Mesendoderm (in vitro differentiated cells): ENCODE data around the gene SLC7A9. TPM values are rescaled to one million over a fixed set of nuclear protein-coding genes. Genes with fewer than 3 reads are reported as not detected.

Experiments
- small RNA-seq: library from polyadenylated mRNA; stranded (forward); fragments of <200 nt; extraction: miRNeasy Mini kit (QIAGEN cat#:217004); gene quantifications from one replicate; pipeline ENCODE3, GENCODE V24; 2013; ENCODE audit not compliant: insufficient read depth

The SLC7A9 gene

Small RNA genes within 50 kb of the gene (small RNA-seq; reads per million reads assigned to genes)
- not detected for gene RN7SKP22
